CD4-positive, alpha-beta T cell (primary cell): ENCODE data around the gene CMTR2. TPM values are rescaled to one million over a fixed set of nuclear protein-coding genes. Genes with fewer than 3 reads are reported as not detected.

Source experiments
- ATAC-seq: fragments of 200-7000 bp; cut with Tn5 transposase; one replicate; pipeline ENCODE4 v1.10.0; 2022; ENCODE audit warnings: mild to moderate bottlenecking; ENCODE audit not compliant: poor library complexity
- CTCF ChIA-PET: fragments of 350-600 bp; sonication (Branson Sonifier 250); formaldehyde crosslinking; loops from one replicate; lab custom pipeline; 2021; ENCODE audit warnings: antibody characterized with exemption, inconsistent platforms; lab: Charles Lee
- POLR2A ChIA-PET: fragments of 350-600 bp; sonication (Branson Sonifier 250); formaldehyde crosslinking; loops from one replicate; lab custom pipeline; 2021; ENCODE audit warnings: antibody characterized with exemption, inconsistent platforms; lab: Charles Lee
- DNase-seq, 14 experiments: peaks; one replicate each; pipeline ENCODE4 v3.0.0-alpha.2; 2013 to 2020; ENCODE audit warnings: mixed read lengths in 2 of 14
- H3K27ac ChIP-seq, 2 donors: one replicate each; pipeline versions ENCODE4 v1.5.1 to v1.7.0; 2013; ENCODE audit warnings: low read length in 2 of 2, low read depth in 1 of 2, mild to moderate bottlenecking in 1 of 2
- H3K27me3 ChIP-seq, 2 experiments: 1 replicate in 1 of 2; 2 replicates in 1 of 2; pipeline versions ENCODE4 v1.6.1 to v1.7.0; 2013; ENCODE audit warnings: low read length in 2 of 2, control low read depth in 1 of 2, mild to moderate bottlenecking in 1 of 2, moderate library complexity in 1 of 2; ENCODE audit not compliant: insufficient read depth in 2 of 2, control insufficient read depth in 1 of 2
- H3K36me3 ChIP-seq: one replicate; pipeline ENCODE4 v1.6.1; 2013; ENCODE audit warnings: low read length, control low read depth; ENCODE audit not compliant: insufficient read depth
- H3K4me1 ChIP-seq: one replicate; pipeline ENCODE4 v1.6.1; 2013; ENCODE audit warnings: low read length, control low read depth; ENCODE audit not compliant: insufficient read depth
- H3K4me3 ChIP-seq: one replicate; pipeline ENCODE4 v1.5.1; 2013; ENCODE audit warnings: mild to moderate bottlenecking, low read length, moderate library complexity
- H3K9me3 ChIP-seq, 2 experiments: 1 replicate in 1 of 2; 2 replicates in 1 of 2; pipeline versions ENCODE4 v1.6.1 to v1.7.0; 2013; ENCODE audit warnings: low read length in 2 of 2, mild to moderate bottlenecking in 2 of 2, control low read depth in 1 of 2, moderate library complexity in 1 of 2; ENCODE audit not compliant: control insufficient read depth in 1 of 2, insufficient read depth in 1 of 2
- H3K27ac Mint-ChIP-seq: one replicate; pipeline ENCODE4 v1.8.0; 2020; ENCODE audit warnings: mixed read lengths
- H3K27me3 Mint-ChIP-seq: one replicate; pipeline ENCODE4 v1.8.0; 2021; ENCODE audit warnings: mixed read lengths
- H3K36me3 Mint-ChIP-seq: one replicate; pipeline ENCODE4 v1.8.0; 2021; ENCODE audit warnings: low read depth, mixed read lengths
- H3K4me1 Mint-ChIP-seq: one replicate; pipeline ENCODE4 v1.8.0; 2021; ENCODE audit warnings: low read depth, mixed read lengths
- H3K4me3 Mint-ChIP-seq: one replicate; pipeline ENCODE4 v1.8.0; 2020; ENCODE audit warnings: mild to moderate bottlenecking, mixed read lengths
- H3K9me3 Mint-ChIP-seq: one replicate; pipeline ENCODE4 v1.8.0; 2020; ENCODE audit warnings: mixed read lengths
- CTCF ChIP-seq: fragments of 200-600 bp; IDR thresholded peaks from one replicate; pipeline ENCODE4 v1.8.0; 2022; ENCODE audit warnings: antibody characterized with exemption, mild to moderate bottlenecking
- intact Hi-C, 2 experiments: fragments of 100-400 bp; cut with DNase I in 1 of 2; cut with micrococcal nuclease in 1 of 2; formaldehyde crosslinking; loops; one replicate each; pipeline versions ENCODE4 v1.15.1 to v1.9.0; 2023 to 2025; cut with DNase I, micrococcal nuclease
- total RNA-seq, 174 experiments: library from RNA in 2 of 174; stranded (reverse) in 2 of 174; gene quantifications; one replicate each; pipeline ENCODE4 v1.2.3 and lab custom pipeline; 2021 to 2026

The CMTR2 gene
- total RNA-seq, 2 experiments from 2014 or later: 5.9 to 6.6 TPM

GRCh38 chr16:71242601-71243000 lies 46.6 kb downstream of the CMTR2 start:
- ChIA-PET POLR2A (no interaction called here), CTCF (no interaction called here)
- Histone ChIP-seq H3K9me3 (no peaks in the 10 kb centered on the region), H3K27ac (no peak overlapping the region), H3K27me3 (no peaks in the 10 kb centered on the region), H3K4me3 (no peak overlapping the region), H3K36me3 (no peaks in the 10 kb centered on the region), H3K4me1 (no peaks in the 10 kb centered on the region)
- Mint-ChIP-seq H3K9me3 (no peaks in the 10 kb centered on the region), H3K27me3 (peaks cover 5% of the 10 kb centered on the region), H3K27ac (no peak overlapping the region), H3K4me3 (no peak overlapping the region), H3K4me1 (no peaks in the 10 kb centered on the region), H3K36me3 (no peaks in the 10 kb centered on the region)
- ATAC-seq (no peak), DNase-seq (no peak)
- intact Hi-C loops: no loop called here
- no peak for TF ChIP-seq CTCF

GRCh38 chr16:71242036-71242435 lies 47.2 kb downstream of the CMTR2 start:
- POLR2A ChIA-PET: no interaction called here
- CTCF ChIA-PET: no interaction called here
- Mint-ChIP-seq H3K9me3 (no peaks in the 10 kb centered on the region), H3K4me3 (no peak overlapping the region), H3K4me1 (no peaks in the 10 kb centered on the region), H3K27me3 (peaks cover 5% of the 10 kb centered on the region), H3K27ac (no peak overlapping the region), H3K36me3 (no peaks in the 10 kb centered on the region)
- no peak for DNase-seq
- H3K9me3 ChIP-seq: no peaks in the 10 kb centered on the region
- H3K4me1 ChIP-seq: no peaks in the 10 kb centered on the region
- no peaks in the 10 kb centered on the region for H3K27me3 ChIP-seq
- no peak overlapping the region for H3K27ac ChIP-seq
- H3K4me3 ChIP-seq: no peak overlapping the region
- intact Hi-C loops: no loop called here
- TF ChIP-seq CTCF: no peak
- H3K36me3 ChIP-seq: no peaks in the 10 kb centered on the region
- ATAC-seq: no peak

Other genes with a start within 250 kb of the CMTR2 start
- gene HYDIN, start 58.7 kb downstream of the CMTR2 start, total RNA-seq: not detected
- not detected for gene CALB2, start 69.3 kb upstream of the CMTR2 start, total RNA-seq
- gene TLE7, start 152.7 kb upstream of the CMTR2 start, total RNA-seq: not detected
- 1 to 10 TPM; 7.0 to 8.4 TPM for gene ZNF23, start 172.8 kb upstream of the CMTR2 start, total RNA-seq
- gene ZNF19, start 199.9 kb upstream of the CMTR2 start, total RNA-seq: 1 to 10 TPM; 4.6 to 6.4 TPM
- gene CHST4, start 237.0 kb upstream of the CMTR2 start, total RNA-seq: not detected